ENCODE results near the gene TRIM46.

Gene TRIM46

GRCh38 chr1:155178441-155179111 is 4.9 kb downstream of the TRIM46 start:
- Histone ChIP-seq H3K27me3 (replicated peaks; ENCODE audit: control insufficient read depth, insufficient read depth, low read length) (no peaks in the 10 kb centered on the region), H3K36me3 (ENCODE audit: control insufficient read depth, insufficient read depth, low read length) (no peaks in the 10 kb centered on the region), H3K4me3 (replicated peaks; ENCODE audit: low read depth, low read length) (no peak overlapping the region)
- TF ChIP-seq CTCF (IDR thresholded peaks at IDR 0.05; ENCODE audit: insufficient read depth, low read length, poor library complexity, severe bottlenecking): no peak
- no peak for DNase-seq (ENCODE audit: extremely low read depth, insufficient read length)

- TF ChIP-seq CTCF (IDR thresholded peaks at IDR 0.05; ENCODE audit: insufficient read depth, low read length, poor library complexity, severe bottlenecking): no peak
- Histone ChIP-seq H3K4me3 (replicated peaks; ENCODE audit: low read depth, low read length) (no peak overlapping the region), H3K36me3 (ENCODE audit: control insufficient read depth, insufficient read depth, low read length) (no peaks in the 10 kb centered on the region), H3K27me3 (replicated peaks; ENCODE audit: control insufficient read depth, insufficient read depth, low read length) (no peaks in the 10 kb centered on the region)
- DNase-seq (ENCODE audit: extremely low read depth, insufficient read length): no peak
These were observed 5.7 kb downstream of the TRIM46 start for GRCh38 chr1:155179112-155180031.

- no peaks in the 10 kb centered on the region for H3K36me3 ChIP-seq (ENCODE audit: control insufficient read depth, insufficient read depth, low read length)
- no peak for DNase-seq (ENCODE audit: extremely low read depth, insufficient read length)
- H3K27me3 ChIP-seq (replicated peaks; ENCODE audit: control insufficient read depth, insufficient read depth, low read length): no peaks in the 10 kb centered on the region
- no peak overlapping the region for H3K4me3 ChIP-seq (replicated peaks; ENCODE audit: low read depth, low read length)
- TF ChIP-seq CTCF (IDR thresholded peaks at IDR 0.05; ENCODE audit: insufficient read depth, low read length, poor library complexity, severe bottlenecking): no peak
These were observed 7.9 kb downstream of the TRIM46 start for GRCh38 chr1:155181371-155182051.

GRCh38 chr1:155182052-155182550 is 8.5 kb downstream of the TRIM46 start:
- TF ChIP-seq CTCF (IDR thresholded peaks at IDR 0.05; ENCODE audit: insufficient read depth, low read length, poor library complexity, severe bottlenecking): no peak
- Histone ChIP-seq H3K36me3 (ENCODE audit: control insufficient read depth, insufficient read depth, low read length) (no peaks in the 10 kb centered on the region), H3K4me3 (replicated peaks; ENCODE audit: low read depth, low read length) (no peak overlapping the region), H3K27me3 (replicated peaks; ENCODE audit: control insufficient read depth, insufficient read depth, low read length) (no peaks in the 10 kb centered on the region)
- DNase-seq (ENCODE audit: extremely low read depth, insufficient read length): no peak

GRCh38 chr1:155183775-155184221 is 10.1 kb downstream of the TRIM46 start:
- TF ChIP-seq CTCF (IDR thresholded peaks at IDR 0.05; ENCODE audit: insufficient read depth, low read length, poor library complexity, severe bottlenecking): no peak
- no peak for DNase-seq (ENCODE audit: extremely low read depth, insufficient read length)
- Histone ChIP-seq H3K4me3 (replicated peaks; ENCODE audit: low read depth, low read length) (no peak overlapping the region), H3K27me3 (replicated peaks; ENCODE audit: control insufficient read depth, insufficient read depth, low read length) (no peaks in the 10 kb centered on the region), H3K36me3 (ENCODE audit: control insufficient read depth, insufficient read depth, low read length) (no peaks in the 10 kb centered on the region)
